SHP77 treated with DMSO at 0.1 percent for 48 hours (cell line): Measurements from ENCODE around the gene CCL27.

Experiments used
- DNase-seq: peaks from one replicate; lab custom pipeline; 2025; lab: John Stamatoyannopoulos, UW

The CCL27 gene, protein sequence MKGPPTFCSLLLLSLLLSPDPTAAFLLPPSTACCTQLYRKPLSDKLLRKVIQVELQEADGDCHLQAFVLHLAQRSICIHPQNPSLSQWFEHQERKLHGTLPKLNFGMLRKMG

DNA sequence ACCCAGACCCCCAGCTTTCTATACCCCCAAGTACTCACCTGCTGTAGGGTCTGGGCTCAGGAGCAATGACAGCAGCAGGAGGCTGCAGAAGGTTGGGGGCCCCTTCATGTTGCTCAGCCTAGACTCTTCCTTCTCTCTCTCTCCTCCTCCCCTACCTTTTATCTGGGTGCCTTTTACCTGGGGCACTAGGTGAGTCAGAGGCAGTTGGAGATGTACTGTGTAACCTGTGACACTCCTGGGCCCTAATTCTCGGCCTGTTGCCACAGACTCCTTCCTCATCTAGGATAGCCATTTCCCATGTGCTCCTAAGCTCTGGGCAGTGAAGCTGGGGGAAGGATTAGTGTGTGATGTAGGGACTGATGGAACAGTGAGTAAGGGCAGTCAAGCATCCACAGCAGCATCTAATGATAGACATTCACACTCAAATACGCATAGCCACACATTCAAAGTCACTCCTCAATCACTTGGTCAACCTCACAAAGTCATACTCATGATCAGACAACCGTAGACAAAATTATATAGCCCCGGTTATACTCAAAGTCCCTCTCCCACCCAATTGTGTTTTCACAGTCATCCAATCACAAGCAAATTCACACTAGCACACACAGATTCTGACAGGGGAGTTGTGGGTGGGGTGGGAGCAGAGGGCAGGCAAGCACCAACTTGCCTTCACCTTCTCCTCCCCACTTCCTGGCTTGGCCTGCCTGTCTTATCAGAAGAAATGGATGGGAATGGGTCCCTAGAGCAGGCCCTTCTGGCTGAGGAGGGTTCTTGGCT lies at the start of gene CCL27:
Gene CCL27 (minus strand): TSS at position 132 of the 777 bp plus-strand sequence. CDS start 24 bp downstream, at position 108.
- DNase-seq, result no peak

DNA sequence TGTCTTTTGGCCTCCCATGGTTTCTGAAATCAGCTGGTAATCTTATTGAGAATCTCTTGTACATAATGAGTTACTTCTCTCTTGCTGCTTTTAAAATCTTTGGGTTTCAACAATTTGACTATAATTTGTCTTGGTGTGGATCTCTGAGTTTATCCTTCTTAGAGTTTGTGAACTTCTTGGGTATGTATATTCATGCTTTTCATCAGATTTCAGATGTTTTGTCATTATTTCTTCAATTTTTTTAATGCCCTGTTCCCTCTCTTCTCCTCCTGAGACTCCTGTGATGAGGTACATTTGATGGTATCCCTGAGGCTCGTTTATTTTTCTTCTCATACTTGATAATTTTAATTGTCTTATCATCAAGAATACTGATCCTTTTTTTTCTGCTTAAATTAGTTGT lies 49.7 kb upstream of the CCL27 start:
- no peak for DNase-seq

DNA sequence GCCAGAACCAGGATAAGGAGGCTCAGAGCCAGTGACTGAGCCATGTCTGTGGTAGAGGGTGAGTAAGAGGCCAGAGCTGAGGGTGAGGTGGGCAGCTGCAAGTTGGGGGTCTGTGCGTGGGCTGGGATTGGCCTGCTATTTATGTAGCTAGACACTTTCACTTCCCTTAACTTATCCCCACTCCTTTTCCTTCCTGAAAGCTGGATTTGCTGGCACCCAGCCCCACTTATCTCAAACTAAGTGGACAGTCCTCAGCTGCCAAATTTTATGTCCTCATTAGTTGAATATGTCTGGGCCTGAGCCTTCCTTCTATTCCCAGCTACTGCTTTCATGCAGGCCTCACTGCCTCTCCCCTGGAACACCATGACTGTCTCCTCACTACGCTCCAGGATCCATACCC lies 47.6 kb upstream of the CCL27 start, which contains the start of gene CCL21:
Gene CCL21 (minus strand): TSS at position 114 of the 400 bp plus-strand sequence. CDS start 70 bp downstream, at position 44.
- DNase-seq, result no peak

DNA sequence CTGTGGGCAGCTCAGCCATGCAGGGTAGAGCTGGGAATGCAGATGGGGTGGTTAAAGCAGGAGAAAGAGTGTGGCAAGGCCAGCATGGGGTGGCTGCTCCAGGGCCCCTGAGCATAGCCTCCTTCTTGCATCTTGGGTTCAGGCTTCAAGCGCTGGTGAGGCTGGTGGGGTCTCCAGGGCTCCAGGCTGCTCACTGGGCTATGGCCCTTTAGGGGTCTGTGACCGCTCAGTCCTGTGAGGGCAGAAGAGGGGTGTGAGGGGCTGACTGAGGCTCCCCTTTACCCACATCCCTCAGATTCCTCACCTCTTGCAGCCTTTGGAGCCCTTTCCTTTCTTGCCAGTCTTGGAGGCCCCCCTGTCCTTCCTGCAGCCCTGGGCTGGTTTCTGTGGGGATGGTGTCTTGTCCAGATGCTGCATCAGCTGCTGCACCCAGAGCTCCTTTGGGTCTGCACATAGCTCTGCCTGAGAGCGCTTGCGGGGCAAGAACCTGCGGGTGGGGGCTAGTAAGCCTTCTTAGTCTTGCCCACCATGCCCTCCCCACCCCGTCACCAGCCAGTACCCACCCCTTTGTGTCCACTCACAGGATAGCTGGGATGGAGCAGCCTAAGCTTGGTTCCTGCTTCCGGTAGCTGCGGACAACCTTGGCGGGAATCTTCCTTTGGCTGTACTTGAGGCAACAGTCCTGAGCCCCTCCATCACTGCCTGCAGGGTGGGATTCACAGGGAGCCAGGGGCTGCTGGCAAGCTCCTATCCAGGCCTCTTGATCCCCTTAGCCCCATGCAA lies 46.9 kb upstream of the CCL27 start:
- no peak for DNase-seq

DNA sequence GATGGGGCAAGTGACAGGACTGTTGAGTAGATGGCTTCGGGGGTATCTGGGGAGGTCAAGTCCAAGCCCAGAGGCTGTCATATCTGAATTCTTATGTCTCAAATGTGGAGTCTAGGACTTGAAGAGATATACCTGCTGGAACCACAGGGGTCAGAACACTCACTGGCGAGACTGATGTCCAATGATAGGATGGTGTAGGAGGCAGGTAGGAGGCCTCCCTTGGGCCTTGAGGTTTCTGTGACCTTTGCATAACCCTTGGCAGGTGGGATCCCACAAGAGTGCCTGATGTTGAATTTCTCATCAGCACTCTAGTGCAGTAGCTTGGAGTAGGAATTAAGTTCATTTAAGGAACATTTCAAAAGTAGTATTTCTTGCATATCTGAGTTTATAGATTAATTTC lies 44.7 kb upstream of the CCL27 start:
- DNase-seq, result no peak

DNA sequence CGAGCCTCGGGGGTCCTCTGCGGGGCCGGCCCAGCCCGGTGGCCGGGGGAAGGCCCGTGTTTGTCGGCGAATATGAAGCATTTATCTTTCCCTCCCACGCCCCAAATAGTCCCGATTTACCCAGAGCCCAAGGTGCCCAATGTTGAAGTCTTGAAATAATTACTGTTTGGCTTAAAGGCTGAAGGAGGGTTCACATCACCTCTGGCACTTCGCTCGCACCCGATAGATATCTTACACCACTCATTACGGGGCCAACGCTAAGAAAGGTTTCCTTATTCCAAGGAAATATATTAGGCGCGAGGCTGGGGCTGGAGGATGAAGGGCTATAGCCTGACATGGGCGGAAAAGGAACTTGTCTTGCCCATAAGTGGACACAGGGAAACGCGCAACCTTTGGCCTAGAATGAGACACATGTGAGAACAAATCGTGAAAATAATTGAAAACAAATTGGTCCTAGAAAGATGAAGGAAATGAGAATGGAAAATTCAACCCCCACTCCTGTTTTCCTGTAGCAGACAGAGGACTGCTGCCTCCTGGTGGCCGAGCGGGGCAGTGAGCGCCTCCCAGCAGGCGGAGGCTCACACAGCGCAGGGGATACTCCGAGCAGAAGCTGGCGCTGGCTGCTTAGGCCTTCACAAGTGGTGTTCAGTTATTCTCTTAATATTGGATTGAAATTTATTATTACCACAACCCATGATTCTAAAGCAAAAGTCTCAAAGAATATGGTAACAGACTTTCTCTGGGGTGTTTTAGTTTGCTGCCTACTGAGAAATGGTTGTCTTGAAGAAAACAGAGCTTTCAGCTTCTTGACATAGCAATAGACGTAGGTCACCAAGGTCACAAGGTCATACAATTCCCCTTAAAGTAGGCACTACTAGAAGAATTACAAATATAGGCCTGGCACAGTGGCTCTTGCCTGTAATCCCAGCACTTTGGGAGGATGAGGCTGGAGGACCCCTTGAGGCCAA lies 39.6 kb upstream of the CCL27 start:
- DNase-seq, result peak; percentile 6

DNA sequence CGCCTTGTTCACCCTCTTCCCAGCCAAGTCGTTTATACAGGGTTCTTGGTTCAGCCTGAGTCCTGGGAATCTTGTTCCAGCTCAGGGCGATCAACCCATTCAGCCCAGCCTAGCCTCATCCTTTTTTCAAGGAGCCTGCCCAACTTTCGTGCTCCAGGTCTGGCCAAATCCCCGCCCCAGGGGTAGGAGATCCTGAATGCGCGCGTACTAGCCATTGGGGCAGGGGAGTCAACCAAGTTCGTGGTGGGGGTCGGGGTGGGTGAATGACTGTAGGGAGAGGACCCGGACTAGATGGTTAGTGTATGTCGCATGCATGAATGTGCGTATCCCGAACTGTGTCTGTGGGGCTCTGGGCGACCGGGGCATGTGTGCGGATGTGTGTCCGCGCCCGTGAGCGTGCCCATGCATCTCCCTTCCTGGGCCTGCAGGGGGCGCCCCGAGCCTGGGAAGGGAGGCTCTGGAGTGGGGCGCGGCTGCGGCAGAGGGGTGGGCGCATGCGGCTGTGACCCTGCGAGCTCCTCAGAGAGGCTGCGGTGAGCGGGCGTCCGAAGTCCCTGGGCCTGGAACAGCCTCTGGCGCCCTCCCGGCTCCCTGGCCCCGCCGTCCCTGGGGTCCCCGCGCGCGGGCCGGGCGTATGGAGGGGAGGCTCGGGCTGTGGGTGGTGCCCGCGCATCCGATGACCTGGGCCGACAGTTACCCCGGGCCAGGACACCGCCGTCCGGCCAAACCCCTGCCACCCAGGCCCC lies 38.7 kb upstream of the CCL27 start:
- DNase-seq, result peak; percentile 0

DNA sequence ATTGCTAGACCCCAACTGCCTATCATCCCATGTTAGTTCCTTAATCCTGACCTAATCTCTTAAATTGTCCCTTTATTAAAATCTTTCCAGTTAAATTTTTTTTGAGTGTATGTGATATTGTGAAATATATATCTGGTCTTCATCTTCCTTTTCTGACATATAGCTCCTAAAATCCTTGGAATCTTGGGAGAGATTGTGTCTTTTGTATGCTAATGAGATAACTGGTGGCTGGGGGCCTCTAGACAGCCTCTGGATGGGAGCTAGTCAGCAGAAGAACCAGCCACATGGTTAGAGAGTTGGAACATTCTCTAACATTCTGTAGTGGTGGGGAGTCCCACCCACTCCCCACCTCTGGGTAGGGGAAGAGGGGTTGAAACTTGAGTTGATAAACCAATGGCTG lies 32.4 kb upstream of the CCL27 start:
- DNase-seq, result no peak

DNA sequence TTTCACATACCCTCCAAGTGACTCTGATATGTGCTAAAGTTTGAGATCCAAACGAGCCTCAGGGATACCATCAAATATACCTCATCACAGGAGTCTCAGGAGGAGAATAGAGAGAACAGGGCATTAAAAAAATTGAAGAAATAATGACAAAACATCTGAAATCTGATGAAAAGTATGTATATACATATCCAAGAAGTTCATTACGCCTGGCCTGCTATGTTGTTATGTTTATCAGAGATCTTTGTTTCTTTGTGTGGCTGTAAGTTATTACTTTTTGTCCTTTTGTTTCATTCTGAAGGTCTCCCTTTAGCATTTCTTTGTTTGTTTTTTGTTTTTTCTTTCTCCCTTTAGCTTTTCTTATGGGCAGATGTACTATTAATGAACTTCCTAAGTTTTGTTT lies 31.1 kb upstream of the CCL27 start:
- no peak for DNase-seq

DNA sequence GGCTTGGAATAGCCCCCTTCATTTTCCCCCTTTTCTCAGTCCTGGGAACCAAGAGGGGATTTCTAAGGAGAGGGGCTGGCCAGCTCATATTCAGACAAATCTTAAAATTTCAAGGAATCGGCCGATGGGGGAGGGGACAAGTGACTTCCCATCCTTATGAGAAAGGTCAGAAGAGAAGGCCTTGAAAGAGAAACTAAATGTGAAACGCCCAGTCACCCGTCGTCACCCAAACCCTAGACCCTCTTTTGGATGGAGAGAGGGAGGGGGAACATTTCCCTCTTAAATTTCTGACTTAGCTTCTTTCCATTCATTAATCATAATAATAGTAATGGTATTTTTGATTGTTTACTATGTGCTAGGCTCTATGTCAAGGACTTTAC lies 29.5 kb upstream of the CCL27 start:
- no peak for DNase-seq

DNA sequence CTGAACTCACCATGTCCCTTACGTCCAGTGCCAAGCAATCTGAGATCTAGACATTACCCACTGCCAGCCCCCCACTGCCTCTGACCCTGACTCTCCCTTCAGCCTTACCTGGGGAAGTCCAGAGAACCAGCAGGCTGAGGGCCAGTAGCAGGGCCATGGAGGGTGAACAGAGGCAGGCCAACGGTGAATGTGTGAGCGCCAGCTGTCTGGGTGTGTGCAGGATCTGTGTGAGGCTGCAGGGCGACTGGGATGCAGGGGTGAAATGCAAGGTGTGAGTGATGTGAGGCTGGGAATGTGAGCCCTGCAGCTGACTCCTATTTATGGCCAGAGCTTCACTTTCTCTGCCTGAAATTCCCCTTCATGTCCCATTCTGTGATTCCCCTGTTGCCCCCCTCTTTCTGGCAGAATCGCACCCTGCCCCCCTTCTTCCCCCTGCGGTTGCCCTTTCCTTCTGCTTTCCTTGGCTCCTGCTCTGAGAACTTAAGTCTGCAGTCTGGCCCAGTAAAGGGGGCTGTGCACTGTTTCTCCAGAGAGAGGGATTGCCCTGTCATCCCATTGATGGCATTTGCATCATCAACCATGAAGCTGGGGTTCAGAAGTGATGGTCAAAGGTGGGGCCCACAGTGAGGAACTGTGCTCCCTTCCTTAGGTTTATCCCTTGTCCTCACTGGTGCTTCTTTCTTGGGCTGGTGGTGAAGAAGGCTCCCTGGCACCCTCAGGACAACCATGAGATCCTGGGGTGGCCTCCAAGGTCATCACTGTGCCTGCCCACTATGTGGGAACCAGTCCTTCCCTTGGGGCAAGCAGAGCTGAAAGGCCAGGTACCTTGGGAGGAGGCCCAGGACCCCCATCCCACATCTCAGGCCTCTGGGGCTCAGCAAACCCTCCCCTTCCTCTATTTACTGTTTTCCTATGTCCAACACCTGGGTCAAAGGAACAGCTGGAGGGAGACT lies 28.8 kb upstream of the CCL27 start, which contains the start of gene CCL19:
Gene CCL19 (minus strand): TSS at position 294 of the 953 bp plus-strand sequence. CDS start 137 bp downstream, at position 157.
- DNase-seq, result no peak

DNA sequence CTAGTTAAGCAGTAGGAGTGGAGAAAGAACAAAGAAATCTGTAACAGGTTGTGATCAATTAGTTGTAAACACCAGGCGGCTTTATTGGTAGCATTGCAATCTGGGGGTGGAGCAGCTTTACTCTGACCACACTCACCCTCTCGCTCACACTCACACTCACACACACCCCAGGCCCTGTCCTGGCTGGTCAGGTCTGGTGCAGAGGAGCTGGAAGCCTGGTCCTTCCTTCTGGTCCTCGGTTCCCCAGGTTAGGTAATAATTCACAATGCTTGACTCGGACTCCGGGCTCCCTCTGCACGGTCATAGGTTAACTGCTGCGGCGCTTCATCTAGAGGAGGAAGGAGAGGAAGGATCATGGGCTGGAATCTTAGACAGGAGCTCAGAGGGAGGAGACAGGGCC lies 27.1 kb upstream of the CCL27 start:
- no peak for DNase-seq

DNA sequence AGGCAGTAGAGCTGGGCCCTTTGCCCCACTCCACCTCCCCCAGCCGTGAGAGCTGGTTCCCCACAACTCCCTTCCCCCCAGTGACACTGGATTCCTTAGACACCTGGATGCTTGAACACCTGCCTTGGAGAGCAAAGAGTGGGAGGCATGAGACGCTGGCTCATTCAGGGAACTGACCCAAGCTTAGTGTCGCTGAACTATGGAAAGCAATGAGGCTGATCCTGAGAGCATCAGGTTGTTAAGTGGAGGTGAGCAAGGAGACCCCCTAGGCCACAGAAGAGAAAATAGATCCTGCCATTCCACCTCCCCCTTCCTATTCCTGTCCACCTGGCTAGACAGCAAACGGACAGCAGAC lies 26.6 kb upstream of the CCL27 start:
- DNase-seq, result peak; percentile 0

DNA sequence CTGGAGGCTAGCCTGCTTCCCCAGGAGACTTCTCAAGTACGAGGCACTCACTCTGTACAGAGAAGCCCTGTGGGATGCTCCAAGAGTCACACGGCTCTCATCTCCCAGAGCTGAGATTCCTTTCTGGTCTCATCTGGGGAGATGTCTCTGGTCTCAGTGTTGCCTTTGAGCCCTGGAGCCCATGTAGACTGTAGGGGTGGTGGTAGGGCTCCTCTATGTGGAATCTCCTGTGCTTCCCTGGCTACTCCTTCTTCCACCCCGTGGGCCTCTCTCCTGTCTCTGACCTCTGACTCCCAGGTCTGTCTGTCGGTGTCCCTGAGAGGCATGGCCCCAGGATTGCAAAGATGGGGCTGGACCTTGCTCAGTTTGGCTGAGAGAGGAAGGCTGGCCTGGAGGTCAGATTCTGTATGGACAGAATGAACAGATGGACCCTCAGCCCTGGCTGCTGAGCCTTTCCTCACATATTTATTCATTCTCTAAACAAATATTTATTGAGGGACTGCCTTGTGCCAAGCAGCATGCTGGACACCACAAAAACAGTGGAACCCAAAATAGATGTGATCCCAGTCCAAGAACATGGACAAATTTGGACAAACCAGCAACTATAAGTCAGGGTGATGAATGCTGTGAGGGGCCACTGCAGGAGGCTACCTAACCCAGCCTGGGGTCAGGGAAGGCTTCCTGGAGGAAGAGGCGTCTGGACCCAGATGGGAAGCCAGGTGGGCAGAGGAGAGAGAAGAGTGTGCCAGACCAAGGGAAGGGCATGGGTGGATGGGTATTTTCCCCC lies 26.1 kb upstream of the CCL27 start:
- peak; percentile 0 for DNase-seq

DNA sequence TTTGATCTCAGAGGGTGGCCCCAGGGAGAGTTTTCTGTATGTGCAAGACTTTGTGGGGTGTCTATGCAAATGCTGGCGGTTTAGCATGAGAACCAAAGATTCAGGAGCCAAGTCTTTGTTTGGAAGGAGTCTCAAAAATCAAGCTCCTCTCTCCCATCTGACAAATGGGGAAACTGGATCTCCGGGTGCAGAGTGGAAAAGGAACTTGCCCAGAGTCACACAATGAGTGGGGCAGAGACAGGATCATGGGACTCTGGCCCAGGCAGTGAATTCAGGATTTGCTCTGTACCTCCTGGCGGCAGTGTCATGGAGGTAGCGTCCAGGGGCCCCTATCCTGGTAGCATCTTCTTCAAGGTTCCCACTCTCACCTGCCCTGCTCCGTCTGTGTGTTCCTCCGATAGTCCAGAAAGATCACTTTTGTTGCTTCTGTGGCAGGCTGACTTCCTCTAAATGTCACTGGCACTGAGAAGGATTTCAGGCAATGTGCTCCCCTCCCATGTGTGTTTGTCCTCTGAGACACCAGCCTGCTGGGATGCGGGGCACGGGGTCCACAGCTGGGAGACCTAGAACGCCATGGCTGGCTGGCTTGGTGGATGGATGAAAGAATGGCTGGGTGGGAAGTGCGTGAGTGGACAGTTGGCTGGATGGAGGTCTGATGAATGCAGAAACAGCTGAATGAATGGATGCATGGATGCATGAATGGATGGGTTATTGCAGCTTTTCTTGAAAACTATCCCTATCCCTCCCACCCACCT lies 25.0 kb upstream of the CCL27 start:
- DNase-seq, result no peak

DNA sequence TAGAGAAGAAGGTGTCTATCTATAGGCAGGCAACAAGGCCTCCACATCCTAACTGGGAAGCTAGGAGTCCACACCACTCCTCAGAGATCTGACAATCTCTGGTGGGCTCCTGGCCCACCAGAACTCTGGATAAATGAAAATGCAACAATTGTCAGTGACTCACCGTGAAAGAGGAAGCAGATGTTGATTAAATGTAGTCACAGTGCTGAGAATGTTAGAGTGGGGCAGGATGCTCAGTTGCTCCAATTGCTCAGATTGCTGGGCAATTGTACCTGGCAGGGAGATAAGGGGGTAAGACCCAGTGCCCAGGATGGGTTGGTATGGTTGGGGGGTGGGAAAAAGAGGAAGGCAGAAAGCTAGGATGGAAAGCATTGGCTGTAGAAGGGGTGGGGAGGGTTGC lies 24.3 kb upstream of the CCL27 start:
- no peak for DNase-seq

DNA sequence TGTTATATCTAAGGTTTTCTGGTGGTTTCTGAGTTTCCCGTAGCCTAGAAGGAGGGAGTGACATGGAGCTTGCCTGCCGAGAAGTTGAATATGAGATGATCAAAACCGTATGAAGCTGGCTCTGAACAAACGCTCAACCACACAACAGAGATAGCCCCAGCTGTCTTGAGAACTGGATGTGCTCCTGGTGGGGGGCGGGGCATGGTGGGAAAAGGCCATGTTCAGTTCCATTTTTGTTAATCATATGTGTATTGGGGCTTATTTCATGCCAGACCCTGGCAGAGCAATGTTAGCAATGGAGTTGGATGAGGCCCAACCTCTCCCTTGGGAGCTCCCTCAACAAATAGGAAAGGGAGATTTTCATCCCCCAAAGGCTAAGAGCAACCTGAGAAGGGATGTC lies 23.8 kb upstream of the CCL27 start:
- no peak for DNase-seq

DNA sequence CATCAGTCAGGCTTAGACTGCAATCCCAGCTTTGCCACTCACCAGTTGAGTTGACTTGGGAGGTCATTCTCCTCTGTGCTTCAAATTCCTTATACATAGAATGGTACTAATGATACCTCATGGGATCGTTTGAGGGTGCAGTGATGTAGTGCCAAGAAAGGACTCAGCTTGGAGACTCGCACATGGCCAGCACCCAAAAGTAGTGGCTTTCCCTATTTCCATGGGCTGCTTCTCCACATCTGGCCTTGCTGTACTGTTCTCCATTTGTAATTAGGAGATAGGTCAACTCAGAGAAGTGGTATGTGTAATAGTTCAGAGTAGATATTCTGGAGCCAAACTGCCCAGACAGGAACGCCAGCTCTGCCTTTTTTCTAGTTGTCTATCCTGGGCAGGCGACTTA lies 23.1 kb upstream of the CCL27 start:
- DNase-seq, result no peak
